Activated T-cell treated with anti-CD3 and anti-CD28 coated beads, Interleukin-2, amount 50 U/mL, for 24 hours (primary cell): ENCODE results near the gene RABEP1.

Source experiments
- DNase-seq: peaks from one replicate; pipeline ENCODE4 v3.0.0-alpha.2; 2020
- H3K27ac Mint-ChIP-seq: 2 replicates; pipeline ENCODE4 v1.8.0; 2020; ENCODE audit warnings: mild to moderate bottlenecking, mixed read lengths
- H3K27me3 Mint-ChIP-seq: 2 replicates; pipeline ENCODE4 v1.8.0; 2020; ENCODE audit warnings: mixed read lengths
- H3K36me3 Mint-ChIP-seq: 2 replicates; pipeline ENCODE4 v1.8.0; 2020; ENCODE audit warnings: low read depth, mixed read lengths
- H3K4me1 Mint-ChIP-seq: 2 replicates; pipeline ENCODE4 v1.8.0; 2020; ENCODE audit warnings: low read depth, mixed read lengths
- H3K4me3 Mint-ChIP-seq: 2 replicates; pipeline ENCODE4 v1.8.0; 2020; ENCODE audit warnings: mild to moderate bottlenecking, moderate library complexity, mixed read lengths
- H3K9me3 Mint-ChIP-seq: 2 replicates; pipeline ENCODE4 v1.8.0; 2020; ENCODE audit warnings: mixed read lengths

RABEP1 gene

GRCh38 chr17:5364696-5365095 is 82.6 kb downstream of the RABEP1 start:
- peaks cover 2% of the 10 kb centered on the region for H3K4me1 Mint-ChIP-seq
- no peak for DNase-seq
- peaks cover 82% of the 10 kb centered on the region for H3K36me3 Mint-ChIP-seq
- no peak overlapping the region for H3K4me3 Mint-ChIP-seq
- no peaks in the 10 kb centered on the region for H3K27me3 Mint-ChIP-seq
- no peaks in the 10 kb centered on the region for H3K9me3 Mint-ChIP-seq
- peak overlapping the region; percentile 84 for H3K27ac Mint-ChIP-seq

- Mint-ChIP-seq H3K9me3 (no peaks in the 10 kb centered on the region), H3K27me3 (no peaks in the 10 kb centered on the region), H3K36me3 (peaks cover 82% of the 10 kb centered on the region), H3K4me1 (peaks cover 2% of the 10 kb centered on the region), H3K4me3 (no peak overlapping the region), H3K27ac (peak overlapping the region; percentile 72)
- DNase-seq, result no peak
These were observed 83.7 kb downstream of the RABEP1 start for GRCh38 chr17:5365831-5366230.

- no peak overlapping the region for H3K4me3 Mint-ChIP-seq
- no peaks in the 10 kb centered on the region for H3K4me1 Mint-ChIP-seq
- peaks cover 85% of the 10 kb centered on the region for H3K36me3 Mint-ChIP-seq
These were observed 88.3 kb downstream of the RABEP1 start for GRCh38 chr17:5370411-5370810.

GRCh38 chr17:5373112-5373511 is 91.0 kb downstream of the RABEP1 start:
- H3K27me3 Mint-ChIP-seq, result no peaks in the 10 kb centered on the region
- no peaks in the 10 kb centered on the region for H3K9me3 Mint-ChIP-seq
- H3K27ac Mint-ChIP-seq, result peak overlapping the region; percentile 31
- no peaks in the 10 kb centered on the region for H3K4me1 Mint-ChIP-seq
- no peak overlapping the region for H3K4me3 Mint-ChIP-seq
- H3K36me3 Mint-ChIP-seq, result peaks cover 90% of the 10 kb centered on the region
- DNase-seq, result no peak

More at GRCh38 chr17:5370411-5370810, 88.3 kb downstream of the RABEP1 start:
- no peaks in the 10 kb centered on the region for H3K9me3 Mint-ChIP-seq
- H3K27ac Mint-ChIP-seq, result peak overlapping the region; percentile 44
- DNase-seq, result no peak
- no peaks in the 10 kb centered on the region for H3K27me3 Mint-ChIP-seq

GRCh38 chr17:5378566-5379207 is 96.6 kb downstream of the RABEP1 start:
- H3K4me3 Mint-ChIP-seq, result no peak overlapping the region
- H3K27me3 Mint-ChIP-seq, result no peaks in the 10 kb centered on the region
- no peak for DNase-seq
- no peaks in the 10 kb centered on the region for H3K9me3 Mint-ChIP-seq
- peaks cover 5% of the 10 kb centered on the region for H3K4me1 Mint-ChIP-seq
- H3K36me3 Mint-ChIP-seq, result peaks cover 89% of the 10 kb centered on the region
- peak overlapping the region; percentile 89 for H3K27ac Mint-ChIP-seq

- H3K27ac Mint-ChIP-seq, result peak overlapping the region; percentile 89
- H3K4me3 Mint-ChIP-seq, result no peak overlapping the region
- no peaks in the 10 kb centered on the region for H3K27me3 Mint-ChIP-seq
- peaks cover 90% of the 10 kb centered on the region for H3K36me3 Mint-ChIP-seq
- DNase-seq, result no peak
- no peaks in the 10 kb centered on the region for H3K9me3 Mint-ChIP-seq
- H3K4me1 Mint-ChIP-seq, result peaks cover 5% of the 10 kb centered on the region
These were observed 97.4 kb downstream of the RABEP1 start for GRCh38 chr17:5379351-5380107.

- peaks cover 5% of the 10 kb centered on the region for H3K4me1 Mint-ChIP-seq
- no peak overlapping the region for H3K4me3 Mint-ChIP-seq
- peak overlapping the region; percentile 89 for H3K27ac Mint-ChIP-seq
- peaks cover 93% of the 10 kb centered on the region for H3K36me3 Mint-ChIP-seq
- H3K9me3 Mint-ChIP-seq, result no peaks in the 10 kb centered on the region
- DNase-seq, result no peak
- no peaks in the 10 kb centered on the region for H3K27me3 Mint-ChIP-seq
These were observed 98.5 kb downstream of the RABEP1 start for GRCh38 chr17:5380491-5381135.

- Mint-ChIP-seq H3K4me1 (peaks cover 8% of the 10 kb centered on the region), H3K36me3 (peaks cover 95% of the 10 kb centered on the region), H3K4me3 (no peak overlapping the region)
These were observed 99.5 kb downstream of the RABEP1 start for GRCh38 chr17:5381542-5381941.

GRCh38 chr17:5391678-5392077 is 109.6 kb downstream of the RABEP1 start:
- Mint-ChIP-seq H3K4me1 (peaks cover 16% of the 10 kb centered on the region), H3K9me3 (no peaks in the 10 kb centered on the region), H3K36me3 (peaks cover 92% of the 10 kb centered on the region), H3K27me3 (no peaks in the 10 kb centered on the region), H3K27ac (peak overlapping the region; percentile 4), H3K4me3 (no peak overlapping the region)
- no peak for DNase-seq

More at GRCh38 chr17:5381542-5381941, 99.5 kb downstream of the RABEP1 start:
- Mint-ChIP-seq H3K9me3 (no peaks in the 10 kb centered on the region), H3K27ac (peak overlapping the region; percentile 89), H3K27me3 (no peaks in the 10 kb centered on the region)
- DNase-seq, result no peak

- Mint-ChIP-seq H3K36me3 (peaks cover 88% of the 10 kb centered on the region), H3K27me3 (no peaks in the 10 kb centered on the region), H3K9me3 (no peaks in the 10 kb centered on the region), H3K4me1 (peaks cover 19% of the 10 kb centered on the region), H3K27ac (peak overlapping the region; percentile 81), H3K4me3 (no peak overlapping the region)
- no peak for DNase-seq
These were observed 114.5 kb downstream of the RABEP1 start for GRCh38 chr17:5396612-5397011.

GRCh38 chr17:5399767-5400166 is 117.7 kb downstream of the RABEP1 start:
- H3K4me3 Mint-ChIP-seq, result no peak overlapping the region
- no peak for DNase-seq
- H3K27ac Mint-ChIP-seq, result no peak overlapping the region
- H3K9me3 Mint-ChIP-seq, result no peaks in the 10 kb centered on the region
- no peaks in the 10 kb centered on the region for H3K27me3 Mint-ChIP-seq
- H3K4me1 Mint-ChIP-seq, result peaks cover 24% of the 10 kb centered on the region
- peaks cover 76% of the 10 kb centered on the region for H3K36me3 Mint-ChIP-seq

- no peak overlapping the region for H3K27ac Mint-ChIP-seq
- H3K27me3 Mint-ChIP-seq, result no peaks in the 10 kb centered on the region
- peaks cover 18% of the 10 kb centered on the region for H3K4me1 Mint-ChIP-seq
- no peaks in the 10 kb centered on the region for H3K9me3 Mint-ChIP-seq
- no peak overlapping the region for H3K4me3 Mint-ChIP-seq
- peaks cover 34% of the 10 kb centered on the region for H3K36me3 Mint-ChIP-seq
- DNase-seq, result no peak
These were observed 123.3 kb downstream of the RABEP1 start for GRCh38 chr17:5405400-5405799.

GRCh38 chr17:5408186-5408585 is 126.1 kb downstream of the RABEP1 start:
- Mint-ChIP-seq H3K4me1 (peaks cover 37% of the 10 kb centered on the region), H3K9me3 (no peaks in the 10 kb centered on the region), H3K27me3 (no peaks in the 10 kb centered on the region), H3K36me3 (peaks cover 41% of the 10 kb centered on the region), H3K4me3 (no peak overlapping the region), H3K27ac (no peak overlapping the region)
- DNase-seq, result no peak

GRCh38 chr17:5410594-5411272 is 128.6 kb downstream of the RABEP1 start:
- no peak for DNase-seq
- H3K4me3 Mint-ChIP-seq, result no peak overlapping the region

More at GRCh38 chr17:5410594-5411272, 128.6 kb downstream of the RABEP1 start:
- Mint-ChIP-seq H3K36me3 (peaks cover 64% of the 10 kb centered on the region), H3K9me3 (no peaks in the 10 kb centered on the region), H3K27me3 (no peaks in the 10 kb centered on the region), H3K27ac (peak overlapping the region; percentile 86), H3K4me1 (peaks cover 48% of the 10 kb centered on the region)
